Measurements from ENCODE around the gene BACH2.
"Not testable (repeated sequence)": the region's sequence is repeated elsewhere in the genome, so short reads cannot be mapped to it uniquely, and the experiment has no call there.

The BACH2 gene

DNA sequence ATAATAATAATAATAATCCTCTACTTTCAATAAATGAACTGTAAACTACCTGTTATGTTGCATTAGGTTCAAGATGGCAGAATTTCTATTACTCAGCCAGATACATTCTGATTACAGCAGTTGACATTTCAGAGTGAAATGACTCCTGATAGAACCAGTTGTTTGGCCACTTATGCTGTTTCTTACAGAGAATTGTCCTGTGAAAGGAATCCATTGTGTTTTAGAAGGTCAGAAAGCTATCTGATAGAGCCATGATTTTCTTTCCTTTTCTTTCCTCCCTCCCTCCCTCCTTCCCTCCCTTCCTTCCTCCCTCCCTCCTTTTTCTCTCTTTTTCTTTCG lies 385.8 kb downstream of the BACH2 start:
- Mint-ChIP-seq H3K36me3 (ENCODE audit: low read depth) (no peaks in the 10 kb centered on the region), H3K4me1 (ENCODE audit: low read depth) (peaks cover 13% of the 10 kb centered on the region), H3K27me3 (no peaks in the 10 kb centered on the region), H3K27ac (no peak overlapping the region), H3K4me3 (no peak overlapping the region), H3K9me3 (peaks cover 3% of the 10 kb centered on the region)

DNA sequence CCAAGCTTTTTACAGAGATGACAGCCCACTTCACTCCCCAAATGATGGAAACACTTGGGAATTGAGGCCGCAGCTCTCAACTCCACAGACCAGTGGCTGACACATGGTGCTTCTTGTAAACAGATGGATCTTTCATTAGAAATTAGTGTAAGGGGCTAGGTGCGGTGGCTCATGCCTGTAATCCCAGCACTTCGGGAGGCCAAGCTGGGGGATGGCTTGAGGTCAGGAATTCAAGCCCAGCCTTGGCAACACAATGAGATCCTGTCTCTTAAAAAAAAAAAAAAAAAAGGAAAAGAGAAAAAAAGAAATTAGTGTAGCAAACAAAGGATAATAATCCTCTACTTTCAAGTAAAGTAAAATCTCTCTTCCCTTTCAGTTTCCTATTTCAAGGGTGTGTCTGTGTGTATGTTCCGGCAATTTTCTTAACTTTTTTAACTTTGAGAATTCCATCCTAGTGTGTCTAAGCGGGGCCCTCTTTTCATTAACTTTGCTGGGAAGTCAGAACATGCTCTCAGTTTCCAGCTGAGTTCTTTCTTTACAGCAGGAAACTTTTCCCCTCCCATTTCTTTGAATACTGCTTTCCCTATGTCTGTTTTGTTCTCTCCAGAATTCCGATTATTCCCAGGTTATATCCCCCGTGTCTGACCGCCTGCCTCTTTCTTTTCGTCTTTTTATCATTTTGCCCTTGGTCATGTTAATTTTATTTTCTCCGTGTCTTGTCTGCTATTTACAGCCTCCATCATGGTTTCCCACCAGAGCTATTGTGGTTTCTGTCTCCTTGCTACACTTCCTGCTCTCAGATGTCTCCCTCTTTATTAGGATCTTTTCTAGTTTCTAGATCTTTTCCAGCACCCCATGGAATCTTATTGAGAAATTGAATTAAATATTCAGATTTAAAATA lies 386.4 kb downstream of the BACH2 start:
- H3K27ac Mint-ChIP-seq, result not testable (repeated sequence)

DNA sequence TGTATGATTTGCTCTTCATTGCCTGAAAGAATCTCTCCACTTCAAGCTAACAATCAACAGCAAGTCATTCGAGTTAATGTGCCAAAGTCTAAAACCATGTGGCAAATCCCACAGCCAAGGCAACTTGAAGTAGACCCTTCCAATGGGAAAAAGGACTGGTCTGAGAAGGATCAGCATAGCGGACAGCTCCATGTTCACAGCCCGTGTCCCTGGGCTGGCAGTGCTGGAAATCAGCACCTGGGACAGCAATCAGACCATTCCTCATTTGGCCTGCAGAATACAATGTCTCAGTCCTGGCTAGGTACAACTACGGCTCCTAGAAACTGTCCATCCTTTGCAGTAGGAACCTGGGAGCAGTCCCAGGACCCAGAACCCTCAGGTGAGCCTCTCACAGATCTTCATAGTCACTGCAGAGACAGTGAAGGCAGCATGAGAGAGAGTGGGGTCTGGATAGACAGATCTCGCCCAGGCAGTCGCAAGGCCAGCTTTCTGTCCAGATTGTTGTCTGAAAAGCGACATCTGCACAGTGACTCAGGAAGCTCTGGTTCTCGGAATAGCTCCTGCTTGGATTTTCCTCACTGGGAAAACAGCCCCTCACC lies 401.3 kb downstream of the BACH2 start:
- peaks cover 3% of the 10 kb centered on the region for H3K4me1 Mint-ChIP-seq (ENCODE audit: low read depth)
- peaks cover 51% of the 10 kb centered on the region for H3K27me3 Mint-ChIP-seq
- H3K4me3 Mint-ChIP-seq, result no peak overlapping the region
- H3K36me3 Mint-ChIP-seq (ENCODE audit: low read depth), result no peaks in the 10 kb centered on the region
- no peak overlapping the region for H3K27ac Mint-ChIP-seq
- no peaks in the 10 kb centered on the region for H3K9me3 Mint-ChIP-seq

More for the DNA sequence above, 386.4 kb downstream of the BACH2 start:
- H3K9me3 Mint-ChIP-seq; H3K27me3 Mint-ChIP-seq; H3K4me3 Mint-ChIP-seq; H3K36me3 Mint-ChIP-seq (ENCODE audit: low read depth); H3K4me1 Mint-ChIP-seq (ENCODE audit: low read depth): not testable (repeated sequence)

DNA sequence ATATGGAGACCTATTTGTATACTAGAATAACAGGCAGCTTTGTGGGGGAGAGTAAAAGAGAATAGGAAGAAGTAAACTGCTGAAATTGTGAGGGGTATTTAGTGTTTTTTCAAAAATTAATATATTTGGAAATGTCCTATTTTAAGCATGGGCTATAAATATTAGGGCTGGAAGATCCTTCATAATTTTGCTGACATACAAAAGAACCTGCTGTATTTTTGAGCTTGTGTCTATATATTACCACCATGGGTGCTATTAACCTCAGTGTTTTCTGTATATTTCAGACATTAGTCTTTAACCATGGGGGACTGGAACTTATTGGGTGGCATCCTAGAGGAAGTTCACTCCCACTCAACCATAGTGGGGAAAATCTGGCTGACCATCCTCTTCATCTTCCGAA lies 402.5 kb downstream of the BACH2 start, which contains the start of gene GJA10:
TSS of gene GJA10 (plus strand) at position 301 of the 400 bp plus-strand sequence. CDS start at position 301, 0 bp downstream.
- no peak within 1 kb of the TSS for H3K4me3 Mint-ChIP-seq
- no peaks in the 10 kb centered on the region for H3K9me3 Mint-ChIP-seq
- peaks cover 3% of the 10 kb centered on the region for H3K4me1 Mint-ChIP-seq (ENCODE audit: low read depth)
- H3K27me3 Mint-ChIP-seq, result peaks cover 55% of the 10 kb centered on the region
- no peaks in the 10 kb centered on the region for H3K36me3 Mint-ChIP-seq (ENCODE audit: low read depth)
- no peak within 1 kb of the TSS for H3K27ac Mint-ChIP-seq

DNA sequence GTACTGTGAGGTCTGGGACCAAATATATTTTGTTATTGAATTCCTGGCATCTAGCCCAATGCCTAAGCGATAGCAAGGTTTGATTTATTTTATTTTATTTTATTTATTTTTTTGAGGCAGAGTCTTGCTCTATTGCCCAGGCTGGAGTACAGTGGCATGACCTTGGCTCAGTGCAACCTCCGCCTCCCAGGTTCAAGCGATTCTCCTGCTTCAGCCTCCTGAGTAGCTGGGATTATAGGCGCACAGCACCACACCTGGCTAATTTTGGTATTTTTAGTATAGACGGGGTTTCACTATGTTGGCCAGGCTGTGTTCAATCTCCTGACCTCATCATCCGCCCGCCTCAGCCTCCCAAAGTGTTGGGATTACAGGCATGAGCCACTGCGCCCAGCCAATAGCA lies 404.1 kb downstream of the BACH2 start:
- H3K4me1 Mint-ChIP-seq (ENCODE audit: low read depth); H3K27ac Mint-ChIP-seq; H3K36me3 Mint-ChIP-seq (ENCODE audit: low read depth); H3K9me3 Mint-ChIP-seq; H3K4me3 Mint-ChIP-seq: not testable (repeated sequence)
- H3K27me3 Mint-ChIP-seq, result peaks cover 52% of the 10 kb centered on the region

DNA sequence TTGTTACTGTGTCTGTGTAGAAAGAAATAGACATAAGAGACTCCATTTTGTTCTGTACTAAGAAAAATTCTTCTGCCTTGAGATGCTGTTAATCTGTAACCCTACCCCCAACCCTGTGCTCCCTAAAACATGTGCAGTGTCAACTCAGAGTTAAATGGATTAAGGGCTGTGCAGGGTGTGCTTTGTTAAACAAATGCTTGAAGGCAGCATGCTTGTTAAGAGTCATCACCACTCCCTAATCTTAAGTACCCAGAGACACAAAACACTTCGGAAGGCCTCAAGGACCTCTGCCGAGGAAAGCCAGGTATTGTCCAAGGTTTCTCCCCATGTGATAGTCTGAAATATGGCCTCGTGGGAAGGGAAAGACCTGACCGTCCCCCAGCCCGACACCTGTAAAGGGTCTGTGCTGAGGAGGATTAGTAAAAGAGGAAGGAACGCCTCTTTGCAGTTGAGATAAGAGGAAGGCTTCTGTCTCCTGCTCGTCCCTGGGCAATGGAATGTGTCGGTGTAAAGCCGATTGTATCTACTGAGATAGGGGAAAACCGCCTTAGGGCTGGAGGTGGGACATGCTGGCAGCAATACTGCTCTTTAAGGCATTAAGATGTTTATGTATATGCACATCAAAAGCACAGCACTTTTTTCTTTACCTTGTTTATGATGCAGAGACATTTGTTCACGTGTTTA lies 405.7 kb downstream of the BACH2 start:
- H3K4me1 Mint-ChIP-seq (ENCODE audit: low read depth); H3K36me3 Mint-ChIP-seq (ENCODE audit: low read depth); H3K9me3 Mint-ChIP-seq; H3K27ac Mint-ChIP-seq; H3K4me3 Mint-ChIP-seq: not testable (repeated sequence)
- peaks cover 45% of the 10 kb centered on the region for H3K27me3 Mint-ChIP-seq

DNA sequence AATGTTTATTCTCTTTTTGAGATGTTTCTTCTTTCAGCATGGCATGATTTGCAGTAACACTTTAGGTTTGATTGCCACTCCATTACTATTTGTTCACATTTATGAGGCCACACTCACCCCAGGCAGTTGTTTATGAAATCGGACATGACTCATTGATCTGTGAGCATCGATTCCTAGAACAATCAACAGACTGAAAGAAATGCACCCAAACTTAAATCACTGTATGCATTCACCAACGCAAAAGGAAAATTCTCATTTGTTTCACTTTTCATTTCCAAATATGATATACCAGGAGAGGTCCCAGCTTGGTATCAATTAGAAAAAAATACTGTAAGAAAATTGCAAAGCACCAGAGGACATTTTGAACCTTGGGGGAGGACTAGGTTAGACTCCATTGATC lies 407.8 kb downstream of the BACH2 start:
- H3K4me1 Mint-ChIP-seq (ENCODE audit: low read depth), result peaks cover 6% of the 10 kb centered on the region
- H3K27ac Mint-ChIP-seq, result no peak overlapping the region
- H3K27me3 Mint-ChIP-seq, result peaks cover 26% of the 10 kb centered on the region
- H3K4me3 Mint-ChIP-seq, result no peak overlapping the region
- H3K9me3 Mint-ChIP-seq, result no peaks in the 10 kb centered on the region
- no peaks in the 10 kb centered on the region for H3K36me3 Mint-ChIP-seq (ENCODE audit: low read depth)

DNA sequence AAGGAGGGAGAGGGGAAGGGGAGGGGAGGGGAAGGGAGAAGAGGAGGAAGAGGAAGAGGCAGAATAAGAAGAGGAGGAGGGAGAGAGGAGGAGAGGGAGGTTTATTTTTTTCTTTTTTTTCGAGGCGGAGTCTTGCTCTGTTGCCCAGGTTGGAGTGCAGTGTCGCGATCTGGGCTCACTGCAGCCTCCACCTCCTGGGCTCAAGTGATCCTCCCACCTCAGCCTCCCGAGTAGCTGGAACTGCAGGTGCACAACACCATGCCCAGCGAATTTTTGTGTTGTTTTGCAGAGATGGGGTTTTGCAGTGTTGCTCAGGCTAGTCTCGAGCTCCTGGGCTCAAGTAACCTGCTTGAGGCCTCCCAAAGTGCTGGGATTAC lies 408.5 kb downstream of the BACH2 start:
- Mint-ChIP-seq H3K9me3 (no peaks in the 10 kb centered on the region), H3K27me3 (peaks cover 19% of the 10 kb centered on the region), H3K4me3 (no peak overlapping the region), H3K36me3 (ENCODE audit: low read depth) (no peaks in the 10 kb centered on the region), H3K4me1 (ENCODE audit: low read depth) (peaks cover 6% of the 10 kb centered on the region), H3K27ac (no peak overlapping the region)

DNA sequence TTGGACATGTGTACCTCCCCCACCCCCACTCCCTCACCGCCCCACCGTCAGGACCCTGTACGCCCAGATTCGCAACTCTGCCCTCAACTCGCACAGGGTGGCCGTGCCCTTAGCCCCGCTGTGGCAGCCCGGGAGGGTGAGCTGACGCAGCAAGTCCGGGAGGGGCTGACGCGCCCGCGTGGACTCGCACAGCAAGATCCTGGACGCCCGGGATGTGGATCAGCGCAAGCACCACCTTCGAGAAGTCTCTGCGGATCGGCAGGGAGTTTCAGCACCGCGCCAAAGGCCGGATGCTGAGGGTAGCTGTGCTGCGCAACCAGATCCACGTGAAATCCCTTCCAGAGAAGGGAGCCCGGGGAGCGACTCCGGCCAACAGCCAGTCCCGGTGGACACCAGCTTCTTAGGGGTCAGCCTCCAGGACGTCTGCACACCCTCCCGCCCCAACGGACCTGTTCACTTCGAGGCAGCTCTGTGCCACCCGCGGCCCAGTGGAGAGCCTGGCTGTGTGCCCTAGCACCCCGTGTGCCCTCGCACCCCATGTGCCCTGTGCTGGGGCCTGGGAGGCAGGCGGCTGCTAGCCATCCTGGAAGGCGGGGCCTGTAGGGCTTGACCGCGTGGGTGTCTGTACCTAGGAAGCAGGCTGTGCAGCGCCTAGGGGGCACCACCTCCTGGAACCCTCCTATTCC lies 409.0 kb downstream of the BACH2 start:
- Mint-ChIP-seq H3K4me3 (no peak overlapping the region), H3K27ac (no peak overlapping the region), H3K27me3 (peaks cover 17% of the 10 kb centered on the region), H3K9me3 (no peaks in the 10 kb centered on the region), H3K36me3 (ENCODE audit: low read depth) (no peaks in the 10 kb centered on the region), H3K4me1 (ENCODE audit: low read depth) (peaks cover 6% of the 10 kb centered on the region)

DNA sequence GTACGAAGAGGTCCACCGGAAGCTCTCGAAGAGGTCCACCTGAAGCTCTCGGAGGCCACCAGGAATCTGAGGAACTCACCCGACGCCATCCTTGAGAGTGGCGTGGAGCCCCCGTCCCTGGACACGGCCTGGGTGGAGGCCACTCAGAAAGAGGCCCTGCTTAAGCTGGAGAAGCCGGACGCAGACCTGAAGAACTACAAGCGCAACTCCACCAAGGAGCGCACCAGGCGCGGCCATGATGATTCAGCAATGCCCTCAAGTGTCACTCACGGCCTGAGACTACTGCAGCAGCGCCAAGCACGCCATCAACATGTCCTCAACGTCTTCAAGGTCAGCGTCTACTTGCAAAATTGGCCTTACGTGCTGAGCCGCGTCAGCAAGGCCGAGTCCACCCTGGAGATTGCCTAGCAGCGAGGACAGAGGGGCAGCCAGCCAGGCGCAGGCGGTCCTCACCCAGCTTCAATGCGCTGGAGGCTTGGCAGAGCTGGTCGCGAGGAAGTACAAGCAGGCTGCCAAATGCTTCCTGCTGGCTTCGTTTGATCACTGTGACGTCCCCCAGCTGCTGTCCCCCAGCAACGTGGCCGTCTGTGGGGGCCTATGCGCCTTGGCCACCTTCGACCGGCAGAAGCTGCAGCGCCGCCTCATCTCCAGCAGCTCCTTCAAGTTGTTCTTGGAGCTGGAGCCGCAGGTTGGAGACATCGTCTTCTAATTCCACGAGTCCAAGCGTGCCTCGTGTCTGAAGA lies 410.1 kb downstream of the BACH2 start:
- H3K9me3 Mint-ChIP-seq, result no peaks in the 10 kb centered on the region
- H3K4me1 Mint-ChIP-seq (ENCODE audit: low read depth), result peaks cover 6% of the 10 kb centered on the region
- peaks cover 13% of the 10 kb centered on the region for H3K27me3 Mint-ChIP-seq
- no peak overlapping the region for H3K4me3 Mint-ChIP-seq
- H3K36me3 Mint-ChIP-seq (ENCODE audit: low read depth), result no peaks in the 10 kb centered on the region
- no peak overlapping the region for H3K27ac Mint-ChIP-seq
